H1 (cell line): ENCODE data around the gene SRI. TPM values are rescaled to one million over a fixed set of nuclear protein-coding genes. Genes with fewer than 3 reads are reported as not detected.

Experiments used
- CTCF ChIA-PET: fragments of 300-600 bp; sonication (Branson Sonifier 250); formaldehyde crosslinking; loops from one replicate; lab custom pipeline; 2021; ENCODE audit not compliant: partially characterized antibody; lab: Charles Lee
- POLR2A ChIA-PET: fragments of 300-600 bp; sonication (Branson Sonifier 250); formaldehyde crosslinking; loops from one replicate; lab custom pipeline; 2021; ENCODE audit warnings: inconsistent platforms; ENCODE audit not compliant: partially characterized antibody; lab: Charles Lee
- DNase-seq, 2 experiments: peaks; one replicate each; pipeline versions ENCODE4 v3.0.0 to v3.0.0-alpha.2; 2010 to 2022; ENCODE audit warnings: low spot score in 2 of 2, low read depth in 1 of 2, mixed read lengths in 1 of 2
- FAIRE-seq: peaks from 2 replicates; lab custom pipeline; 2011; peaks lifted over from hg19 to GRCh38; lab: Jason Lieb, UNC
- H2AFZ ChIP-seq: 2 replicates; pipeline ENCODE4 v1.8.1; 2012; ENCODE audit warnings: low read length, inconsistent platforms
- H2AK5ac ChIP-seq: 2 replicates; pipeline ENCODE4 v1.6.1; 2013; ENCODE audit warnings: low read depth, low read length
- H2BK120ac ChIP-seq: replicated peaks from 2 replicates; pipeline ENCODE3; 2013; ENCODE audit warnings: low read depth, low read length, inconsistent platforms
- H2BK12ac ChIP-seq: 2 replicates; pipeline ENCODE4 v1.6.1; 2013; ENCODE audit warnings: low read depth, low read length
- H2BK15ac ChIP-seq: 2 replicates; pipeline ENCODE4 v1.6.1; 2013; ENCODE audit warnings: low read length
- H2BK20ac ChIP-seq: 2 replicates; pipeline ENCODE4 v1.6.1; 2013; ENCODE audit warnings: low read length
- H2BK5ac ChIP-seq: 2 replicates; pipeline ENCODE4 v1.6.1; 2013; ENCODE audit warnings: low read depth, low read length
- H3K14ac ChIP-seq: 2 replicates; pipeline ENCODE4 v1.6.1; 2013; ENCODE audit warnings: inconsistent platforms; ENCODE audit not compliant: insufficient read length
- H3K18ac ChIP-seq: 2 replicates; pipeline ENCODE4 v1.6.1; 2013; ENCODE audit warnings: low read length; ENCODE audit errors: extremely low read depth
- H3K23ac ChIP-seq: 2 replicates; pipeline ENCODE4 v1.6.1; 2013; ENCODE audit warnings: inconsistent platforms; ENCODE audit not compliant: insufficient read length
- H3K23me2 ChIP-seq: 2 replicates; pipeline ENCODE4 v1.6.1; 2013; ENCODE audit warnings: low read depth, low read length
- H3K27ac ChIP-seq: 2 replicates; pipeline ENCODE4 v1.6.1; 2011; ENCODE audit warnings: low read depth, low read length, inconsistent platforms
- H3K27me3 ChIP-seq, 4 experiments: replicated peaks in 1 of 4; 1 replicate in 1 of 4; 2 replicates in 3 of 4; pipeline versions ENCODE4 v1.6.1 to v1.8.1; 2011 to 2013; ENCODE audit warnings: low read length in 3 of 4, mild to moderate bottlenecking in 3 of 4, inconsistent platforms in 2 of 4, mixed read lengths in 2 of 4, moderate library complexity in 1 of 4; ENCODE audit not compliant: control insufficient read depth in 3 of 4, insufficient read depth in 3 of 4; ENCODE audit errors: extremely low read depth in 1 of 4
- H3K36me3 ChIP-seq, 4 experiments: 2 replicates each; pipeline versions ENCODE4 v1.6.1 to v1.8.1; 2011 to 2013; ENCODE audit warnings: mild to moderate bottlenecking in 4 of 4, low read length in 3 of 4, moderate library complexity in 2 of 4, control low read depth in 1 of 4, inconsistent platforms in 1 of 4; ENCODE audit not compliant: insufficient read depth in 4 of 4, control insufficient read depth in 2 of 4
- H3K4ac ChIP-seq: replicated peaks from 2 replicates; pipeline ENCODE3; 2013; ENCODE audit warnings: low read length, low read depth, mixed read lengths, inconsistent platforms; ENCODE audit not compliant: insufficient read length
- H3K4me1 ChIP-seq, 4 experiments: replicated peaks in 1 of 4; 1 replicate in 1 of 4; 2 replicates in 3 of 4; pipeline versions ENCODE4 v1.6.1 to v1.8.1; 2011 to 2013; ENCODE audit warnings: low read length in 3 of 4, inconsistent platforms in 2 of 4, mixed read lengths in 1 of 4; ENCODE audit not compliant: insufficient read depth in 4 of 4, control insufficient read depth in 3 of 4
- H3K4me2 ChIP-seq, 2 experiments: 2 replicates each; pipeline versions ENCODE4 v1.6.1 to v1.8.1; 2011 to 2013; ENCODE audit warnings: low read depth in 2 of 2, low read length in 2 of 2, control low read depth in 1 of 2, inconsistent platforms in 1 of 2, mild to moderate bottlenecking in 1 of 2; ENCODE audit not compliant: insufficient read depth in 1 of 2
- H3K4me3 ChIP-seq, 4 experiments: fragments of 200-600, 300-600 bp in 1 of 4; sonication (generic), shearing (Covaris generic), sonication (Bioruptor Twin) in 1 of 4; 2 replicates each; pipeline versions ENCODE4 v1.5.1 to v1.8.1; 2011 to 2016; ENCODE audit warnings: low read length in 4 of 4, low read depth in 3 of 4, control low read depth in 2 of 4, inconsistent platforms in 2 of 4, mild to moderate bottlenecking in 2 of 4, mixed read lengths in 1 of 4, moderate library complexity in 1 of 4; ENCODE audit not compliant: insufficient read depth in 2 of 4; ENCODE audit errors: extremely low read depth in 1 of 4
- H3K56ac ChIP-seq: replicated peaks from 2 replicates; pipeline ENCODE3; 2013; ENCODE audit warnings: low read depth, mild to moderate bottlenecking, mixed read lengths, low read length, inconsistent platforms; ENCODE audit not compliant: insufficient read length
- H3K79me1 ChIP-seq: 2 replicates; pipeline ENCODE4 v1.6.1; 2013; ENCODE audit warnings: low read depth, low read length, control low read depth
- H3K79me2 ChIP-seq, 2 experiments: 2 replicates each; pipeline versions ENCODE4 v1.6.1 to v1.8.1; 2012 to 2013; ENCODE audit warnings: low read length in 2 of 2, mild to moderate bottlenecking in 2 of 2, inconsistent platforms in 1 of 2; ENCODE audit not compliant: insufficient read depth in 2 of 2, control insufficient read depth in 1 of 2
- H3K9ac ChIP-seq, 4 experiments: replicated peaks in 1 of 4; 1 replicate in 1 of 4; 2 replicates in 3 of 4; pipeline versions ENCODE4 v1.6.1 to v1.8.1; 2011 to 2013; ENCODE audit warnings: low read depth in 3 of 4, low read length in 3 of 4, control low read depth in 2 of 4, mild to moderate bottlenecking in 2 of 4, moderate library complexity in 2 of 4, inconsistent platforms in 1 of 4; ENCODE audit errors: extremely low read depth in 1 of 4
- H3K9me3 ChIP-seq, 2 experiments: 2 replicates each; pipeline versions ENCODE4 v1.6.1 to v1.8.1; 2012 to 2013; ENCODE audit warnings: mild to moderate bottlenecking in 2 of 2, moderate library complexity in 2 of 2, control low read depth in 1 of 2, inconsistent platforms in 1 of 2, low read depth in 1 of 2, low read length in 1 of 2, mixed read lengths in 1 of 2; ENCODE audit not compliant: insufficient read depth in 2 of 2
- H4K20me1 ChIP-seq, 2 experiments: replicated peaks in 1 of 2; 2 replicates each; pipeline versions ENCODE3 to v1.8.1; 2011 to 2013; ENCODE audit warnings: inconsistent platforms in 2 of 2, low read length in 2 of 2, mild to moderate bottlenecking in 1 of 2; ENCODE audit not compliant: insufficient read depth in 2 of 2, control insufficient read depth in 1 of 2
- H4K5ac ChIP-seq: 2 replicates; pipeline ENCODE4 v1.6.1; 2013; ENCODE audit warnings: low read length, low read depth, mixed read lengths, inconsistent platforms; ENCODE audit not compliant: insufficient read length
- H4K8ac ChIP-seq: 2 replicates; pipeline ENCODE4 v1.8.0; 2013; ENCODE audit warnings: mild to moderate bottlenecking, moderate library complexity, low read length, inconsistent platforms; ENCODE audit not compliant: insufficient read depth; ENCODE audit errors: extremely low read depth
- H4K91ac ChIP-seq: replicated peaks from 2 replicates; pipeline ENCODE3; 2013; ENCODE audit warnings: low read length, mixed read lengths, inconsistent platforms; ENCODE audit not compliant: insufficient read length
- BCL11A ChIP-seq, 2 experiments: IDR thresholded peaks; one replicate each; pipeline ENCODE4 v1.6.1; 2011; ENCODE audit warnings: low read depth in 2 of 2, low read length in 2 of 2, mild to moderate bottlenecking in 2 of 2
- CBX5 ChIP-seq: fragments of 300-800, 300-1000 bp; sonication (generic); IDR thresholded peaks from 2 replicates; pipeline ENCODE4 v1.7.1; 2016; ENCODE audit warnings: antibody characterized with exemption, low read length, low read depth
- EGR1 ChIP-seq: IDR thresholded peaks from 2 replicates; pipeline ENCODE4 v1.6.1; 2011; ENCODE audit warnings: low read depth, low read length, borderline replicate concordance
- EZH2 ChIP-seq: fragments of 200-600 bp; sonication (generic); IDR thresholded peaks from 2 replicates; pipeline ENCODE4 v1.7.1; 2012; ENCODE audit warnings: low read depth, mild to moderate bottlenecking, moderate library complexity, low read length, inconsistent platforms; ENCODE audit not compliant: severe bottlenecking
- GTF2F1 ChIP-seq: IDR thresholded peaks from 2 replicates; pipeline ENCODE4 v1.6.1; 2012; ENCODE audit warnings: low read depth, low read length, improper control_type of control experiment, borderline replicate concordance
- KDM1A ChIP-seq: fragments of 200-600, 300-600 bp; sonication (generic); IDR thresholded peaks from 2 replicates; pipeline ENCODE4 v1.7.1; 2016; ENCODE audit warnings: mild to moderate bottlenecking, low read length, borderline replicate concordance
- MAFK ChIP-seq: IDR thresholded peaks from 2 replicates; pipeline ENCODE4 v1.6.1; 2012; ENCODE audit warnings: low read depth, mild to moderate bottlenecking, improper control_type of control experiment, low read length
- POLR2A ChIP-seq, 2 experiments: IDR thresholded peaks; 1 replicate in 1 of 2; 2 replicates in 1 of 2; pipeline ENCODE4 v1.6.1; 2011; ENCODE audit warnings: low read depth in 2 of 2, low read length in 2 of 2, mild to moderate bottlenecking in 2 of 2; ENCODE audit errors: control extremely low read depth in 1 of 2
- SIN3A ChIP-seq, 2 experiments: IDR thresholded peaks in 1 of 2; conservative IDR thresholded peaks in 1 of 2; 2 replicates each; pipeline ENCODE4 v1.6.1; 2011 to 2012; ENCODE audit warnings: low read length in 2 of 2, improper control_type of control experiment in 1 of 2, low read depth in 1 of 2, mild to moderate bottlenecking in 1 of 2
- SIX5 ChIP-seq: IDR thresholded peaks from 2 replicates; pipeline ENCODE4 v1.6.1; 2011; ENCODE audit warnings: mild to moderate bottlenecking, low read depth, low read length
- SP1 ChIP-seq: IDR thresholded peaks from 2 replicates; pipeline ENCODE4 v1.6.1; 2011; ENCODE audit warnings: low read depth, low read length
- TEAD4 ChIP-seq: IDR thresholded peaks from 2 replicates; pipeline ENCODE4 v1.6.1; 2012; ENCODE audit warnings: low read depth, low read length, inconsistent platforms, mixed read lengths
- USF2 ChIP-seq: IDR thresholded peaks from 2 replicates; pipeline ENCODE4 v1.6.1; 2011; ENCODE audit warnings: low read length, improper control_type of control experiment
- ZNF274 ChIP-seq: IDR thresholded peaks from 2 replicates; pipeline ENCODE4 v1.7.0; 2012; ENCODE audit warnings: low read length, borderline replicate concordance; ENCODE audit errors: extremely low read depth
- WGBS, 2 experiments: shearing (Covaris generic) in 1 of 2; methylation state at CpG; one replicate each; pipeline versions ENCODE4 v1.1.6 to v1.1.7; 2013 to 2015; ENCODE audit warnings: low lambda C conversion rate in 2 of 2, mixed read lengths in 2 of 2, inconsistent platforms in 1 of 2, low coverage in 1 of 2, missing lambda C conversion rate in 1 of 2; ENCODE audit not compliant: insufficient replicate concordance in 2 of 2, insufficient coverage in 1 of 2, insufficient read length in 1 of 2; ENCODE audit errors: extremely low coverage in 1 of 2, missing lambda C conversion rate in 1 of 2; 5-methylcytosine and 5-hydroxymethylcytosine counted together
- polyA plus RNA-seq, 7 experiments: library from polyadenylated mRNA; depleted of rRNA in 3 of 7; stranded (reverse) in 5 of 7; unstranded in 2 of 7; fragments of >200 nt in 5 of 7; fragments of 200-250 nt in 2 of 7; gene quantifications; 1 replicate in 5 of 7; 2 replicates in 1 of 7; 4 replicates in 1 of 7; pipeline versions ENCODE4 v1.2.1 to v1.2.3, GENCODE V29; 2011 to 2013; ENCODE audit warnings: missing spikeins in 2 of 7, mixed read lengths in 2 of 7
- total RNA-seq: library from RNA; stranded (reverse); fragmentation: NEBNext Ultra II Directional; extraction: Animal tissue kit (Norgen Biotek cat#: 25700); gene quantifications from 2 replicates; pipeline ENCODE4 v1.2.1, GENCODE V29; 2021

The SRI gene
- total and polyA plus RNA-seq, 2 of the 8 experiments (the other 6 are each of a cell fraction or from before 2014, with no cell fraction given) = 118 to 170 TPM

GRCh38 chr7:88191911-88192310 lies 27.9 kb downstream of the SRI start:
- no peak overlapping the region for H4K8ac ChIP-seq
- no peak overlapping the region for H2BK20ac ChIP-seq
- H2AK5ac ChIP-seq = no peak overlapping the region
- H3K23me2 ChIP-seq = no peaks in the 10 kb centered on the region
- DNase-seq = no peak
- H4K5ac ChIP-seq = no peak overlapping the region
- no peak overlapping the region for H3K27ac ChIP-seq
- no peaks in the 10 kb centered on the region for H3K27me3 ChIP-seq
- H3K79me1 ChIP-seq = no peaks in the 10 kb centered on the region
- 77% methylated on average over 3 of the region's 3 CpGs; no CpG with 5 or more reads in 1 of the 2 experiments for WGBS, 2 experiments
- no peak overlapping the region for H2AFZ ChIP-seq
- no peak overlapping the region for H3K14ac ChIP-seq
- H3K4me2 ChIP-seq = no peak overlapping the region
- H3K79me2 ChIP-seq = no peaks in the 10 kb centered on the region
- H2BK12ac ChIP-seq = no peak overlapping the region
- H3K4ac ChIP-seq = no peak overlapping the region
- no peaks in the 10 kb centered on the region for H4K20me1 ChIP-seq
- H3K4me1 ChIP-seq = no peaks in the 10 kb centered on the region
- ChIA-PET CTCF (interaction anchor here (1.0 kb wide), 1 partner anchor 166 kb away, joined by 3 read pairs; no protein-coding TSS in a partner anchor), POLR2A (no interaction called here)
- no peak for TF ChIP-seq SP1
- TF ChIP-seq SIX5 = no peak
- TF ChIP-seq EGR1 = no peak
- TF ChIP-seq GTF2F1 = no peak
- no peak for TF ChIP-seq SIN3A (conservative IDR thresholded peaks at IDR 0.05 in 1 of 2, IDR thresholded peaks at IDR 0.05 in 1 of 2; ENCODE audit: low read depth in 1 of 2, low read length in 2 of 2)
- TF ChIP-seq KDM1A = no peak
- TF ChIP-seq MAFK = no peak
- no peak for TF ChIP-seq BCL11A (IDR thresholded peaks at IDR 0.05; ENCODE audit: low read depth in 2 of 2, low read length in 2 of 2)
- TF ChIP-seq USF2 = no peak
- TF ChIP-seq EZH2 = no peak
- TF ChIP-seq CBX5 = no peak
- TF ChIP-seq TEAD4 = no peak
- TF ChIP-seq POLR2A (IDR thresholded peaks at IDR 0.05; ENCODE audit: control extremely low read depth in 1 of 2, low read depth in 2 of 2, low read length in 2 of 2) = no peak
- no peak for TF ChIP-seq ZNF274
- FAIRE-seq = no peak
- no peak overlapping the region for H3K4me3 ChIP-seq
- H3K36me3 ChIP-seq = no peaks in the 10 kb centered on the region
- H4K91ac ChIP-seq = no peak overlapping the region
- H2BK15ac ChIP-seq = no peak overlapping the region
- H3K9me3 ChIP-seq = no peaks in the 10 kb centered on the region
- no peak overlapping the region for H3K56ac ChIP-seq
- H3K9ac ChIP-seq = no peak overlapping the region
- no peak overlapping the region for H2BK120ac ChIP-seq
- no peak overlapping the region for H2BK5ac ChIP-seq
- no peak overlapping the region for H3K23ac ChIP-seq
- no peak overlapping the region for H3K18ac ChIP-seq
